Suprapubic skin (tissue), 3 donors: ENCODE data around the gene CCDC124.

Experiments used
- POLR2A ChIP-seq, 2 donors: fragments of 450-650 bp; IDR thresholded peaks; one replicate each; pipeline ENCODE4 v1.6.1; 2017; ENCODE audit warnings: antibody characterized with exemption in 2 of 2, mild to moderate bottlenecking in 2 of 2, moderate library complexity in 2 of 2
- TF ChIP-seq, protein P1 (sequence below), 2 donors: fragments of 200-600 bp in 1 of 2; fragments of 450-650 bp in 1 of 2; sonication (generic) in 1 of 2; IDR thresholded peaks; one replicate each; pipeline ENCODE4 v1.5.1; 2016 to 2019; ENCODE audit warnings: antibody characterized with exemption in 2 of 2, mild to moderate bottlenecking in 1 of 2, moderate library complexity in 1 of 2

DNA sequence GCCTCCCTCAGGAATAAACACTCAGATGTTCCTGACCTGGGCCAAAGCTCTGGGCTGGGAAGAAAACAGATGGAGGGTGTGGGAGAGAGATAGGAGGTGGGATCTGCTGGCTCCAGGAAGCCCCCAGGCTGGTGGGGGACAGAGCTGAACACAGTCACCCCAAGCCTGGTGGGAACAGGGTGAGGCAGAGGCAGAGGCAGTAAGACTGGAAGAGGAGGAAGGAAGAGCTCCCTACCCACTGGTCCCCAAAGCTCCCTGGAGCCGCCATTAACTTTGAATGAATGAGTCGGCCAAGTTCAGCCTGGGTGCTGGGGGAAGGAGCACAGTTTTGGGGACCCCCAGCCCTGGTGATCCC is 33.3 kb downstream of the CCDC124 start:
- TF ChIP-seq, protein P1, sequence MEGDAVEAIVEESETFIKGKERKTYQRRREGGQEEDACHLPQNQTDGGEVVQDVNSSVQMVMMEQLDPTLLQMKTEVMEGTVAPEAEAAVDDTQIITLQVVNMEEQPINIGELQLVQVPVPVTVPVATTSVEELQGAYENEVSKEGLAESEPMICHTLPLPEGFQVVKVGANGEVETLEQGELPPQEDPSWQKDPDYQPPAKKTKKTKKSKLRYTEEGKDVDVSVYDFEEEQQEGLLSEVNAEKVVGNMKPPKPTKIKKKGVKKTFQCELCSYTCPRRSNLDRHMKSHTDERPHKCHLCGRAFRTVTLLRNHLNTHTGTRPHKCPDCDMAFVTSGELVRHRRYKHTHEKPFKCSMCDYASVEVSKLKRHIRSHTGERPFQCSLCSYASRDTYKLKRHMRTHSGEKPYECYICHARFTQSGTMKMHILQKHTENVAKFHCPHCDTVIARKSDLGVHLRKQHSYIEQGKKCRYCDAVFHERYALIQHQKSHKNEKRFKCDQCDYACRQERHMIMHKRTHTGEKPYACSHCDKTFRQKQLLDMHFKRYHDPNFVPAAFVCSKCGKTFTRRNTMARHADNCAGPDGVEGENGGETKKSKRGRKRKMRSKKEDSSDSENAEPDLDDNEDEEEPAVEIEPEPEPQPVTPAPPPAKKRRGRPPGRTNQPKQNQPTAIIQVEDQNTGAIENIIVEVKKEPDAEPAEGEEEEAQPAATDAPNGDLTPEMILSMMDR (IDR thresholded peaks at IDR 0.05) = no peak
- no peak for TF ChIP-seq POLR2A (IDR thresholded peaks at IDR 0.05)
